NCI-H82 (cell line): Measurements from ENCODE around the gene SMYD4.
"Not testable (repeated sequence)": the region's sequence is repeated elsewhere in the genome, so short reads cannot be mapped to it uniquely, and the experiment has no call there.

ENCODE experiments used
- DNase-seq: peaks from one replicate; lab custom pipeline; 2025; lab: John Stamatoyannopoulos, UW

The SMYD4 gene

GRCh38 chr17:1754430-1755112, 75.1 kb downstream of the SMYD4 start:
- no peak for DNase-seq

GRCh38 chr17:1753767-1754429, 75.8 kb downstream of the SMYD4 start:
- no peak for DNase-seq

- no peak for DNase-seq
These were observed 77.1 kb downstream of the SMYD4 start for GRCh38 chr17:1752425-1753262.

GRCh38 chr17:1750628-1751027, 79.1 kb downstream of the SMYD4 start:
- no peak for DNase-seq

- DNase-seq: peak; percentile 70
These were observed 82.6 kb downstream of the SMYD4 start for GRCh38 chr17:1746975-1747543.

- DNase-seq: no peak
These were observed 84.1 kb downstream of the SMYD4 start for GRCh38 chr17:1745513-1746020.

GRCh38 chr17:1744551-1745512, 84.9 kb downstream of the SMYD4 start:
- no peak for DNase-seq

- DNase-seq: no peak
These were observed 86.6 kb downstream of the SMYD4 start for GRCh38 chr17:1743088-1743439.

GRCh38 chr17:1742371-1743087, 87.2 kb downstream of the SMYD4 start, which contains the start of gene SERPINF2:
Gene SERPINF2, plus strand, starts transcription at chr17:1742871. Its CDS starts 2,125 bp downstream, at chr17:1744996.
- DNase-seq: peak; percentile 76

- DNase-seq: not testable (repeated sequence)
These were observed 87.8 kb downstream of the SMYD4 start for GRCh38 chr17:1741899-1742298.

GRCh38 chr17:1737531-1738291, 92.0 kb downstream of the SMYD4 start:
- no peak for DNase-seq

- DNase-seq: peak; percentile 71
These were observed 93.1 kb downstream of the SMYD4 start for GRCh38 chr17:1736348-1737281.

- no peak for DNase-seq
These were observed 93.8 kb downstream of the SMYD4 start for GRCh38 chr17:1735834-1736347.

GRCh38 chr17:1735418-1735817, 94.3 kb downstream of the SMYD4 start:
- DNase-seq: no peak

GRCh38 chr17:1733759-1734158, 95.9 kb downstream of the SMYD4 start:
- DNase-seq: no peak

GRCh38 chr17:1732833-1733321, 96.8 kb downstream of the SMYD4 start:
- DNase-seq: no peak

GRCh38 chr17:1732241-1732832, 97.4 kb downstream of the SMYD4 start:
- no peak for DNase-seq

GRCh38 chr17:1731194-1731506, 98.6 kb downstream of the SMYD4 start:
- no peak for DNase-seq
